GM21360 (cell line): Measurements from ENCODE around the gene SKIDA1.
"Not testable (repeated sequence)": the region's sequence is repeated elsewhere in the genome, so short reads cannot be mapped to it uniquely, and the experiment has no call there.

Experiments
- ATAC-seq: cut with Tn5 transposase; IDR thresholded peaks from one replicate; pipeline ENCODE4 v1.9.1; 2021; ENCODE audit warnings: mild to moderate bottlenecking, moderate library complexity; ENCODE audit not compliant: unreplicated experiment

The SKIDA1 gene

GRCh38 chr10:21525367-21526187 is at the start of gene SKIDA1:
Gene SKIDA1 (minus strand): TSS chr10:21525682. CDS start chr10:21517822, 7,860 bp downstream.
- peak; percentile 34 for ATAC-seq

GRCh38 chr10:21574514-21574913 is 49.0 kb upstream of the SKIDA1 start:
- ATAC-seq = not testable (repeated sequence)

DNA sequence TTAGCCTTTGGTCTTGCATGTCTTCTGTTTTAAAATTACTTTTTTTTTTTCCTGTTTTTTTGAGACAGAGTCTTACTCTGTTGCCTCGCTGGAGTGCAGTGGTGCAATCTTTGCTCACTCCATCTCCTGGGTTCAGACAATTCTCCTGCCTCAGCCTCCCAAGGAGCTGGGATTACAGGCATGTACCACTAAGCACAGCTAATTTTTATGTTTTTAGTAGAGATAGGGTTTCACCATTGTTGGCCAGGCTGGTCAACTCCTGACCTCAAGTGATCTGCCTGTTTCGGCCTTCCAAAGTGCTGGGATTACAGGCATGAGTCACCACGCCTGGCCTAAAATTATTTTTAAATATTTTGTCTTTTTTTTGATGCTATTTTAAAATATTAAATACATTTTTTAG is 47.1 kb upstream of the SKIDA1 start:
- ATAC-seq = no peak

DNA sequence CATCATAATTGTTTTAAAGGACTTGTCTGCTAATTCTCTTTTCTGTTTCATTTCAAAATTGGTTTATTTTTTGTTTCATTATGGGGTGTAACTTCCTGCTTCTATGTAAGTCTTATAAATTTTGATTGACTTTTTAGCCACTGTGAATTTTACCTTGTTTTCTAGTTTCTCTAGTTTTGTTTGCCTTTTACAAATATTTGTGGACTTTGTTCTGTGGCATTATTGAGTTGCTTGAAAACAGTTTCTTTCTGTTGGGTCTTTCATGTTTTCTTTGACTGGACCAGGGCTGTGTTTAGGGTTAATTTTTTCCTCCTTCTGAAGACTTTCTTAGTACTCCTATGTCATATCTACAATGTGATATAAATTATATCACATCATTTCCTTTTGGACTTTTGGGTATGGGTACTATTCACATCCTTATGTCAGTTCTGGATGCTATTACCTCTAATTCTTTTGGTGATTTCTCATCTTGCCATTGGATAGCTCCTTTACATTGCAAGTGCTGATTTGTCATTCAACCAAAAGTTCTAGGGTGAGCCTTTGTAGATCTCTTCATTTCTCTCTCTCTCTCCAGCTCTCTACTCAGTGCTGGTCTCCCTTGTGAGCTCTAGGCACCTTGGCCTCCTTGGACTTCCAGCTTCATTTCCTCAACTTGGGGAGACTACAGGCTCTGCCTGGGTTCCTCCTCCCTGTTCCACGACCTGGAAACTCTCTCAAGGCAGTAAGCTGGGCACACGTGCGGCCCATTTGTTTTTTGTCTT is 45.5 kb upstream of the SKIDA1 start:
- ATAC-seq = no peak

- not testable (repeated sequence) for ATAC-seq
Observed at GRCh38 chr10:21558984-21559383, 33.5 kb upstream of the SKIDA1 start.

GRCh38 chr10:21556527-21556926 is 31.0 kb upstream of the SKIDA1 start:
- ATAC-seq = no peak

- no peak for ATAC-seq
Observed at GRCh38 chr10:21552638-21553037, 27.2 kb upstream of the SKIDA1 start.

- ATAC-seq = no peak
Observed at GRCh38 chr10:21547246-21547645, 21.8 kb upstream of the SKIDA1 start.

- not testable (repeated sequence) for ATAC-seq
Observed at GRCh38 chr10:21540701-21541100, 15.2 kb upstream of the SKIDA1 start.

GRCh38 chr10:21536874-21537273 is 11.4 kb upstream of the SKIDA1 start:
- no peak for ATAC-seq

GRCh38 chr10:21535976-21536375 is 10.5 kb upstream of the SKIDA1 start:
- ATAC-seq = not testable (repeated sequence)

- ATAC-seq = no peak
Observed at GRCh38 chr10:21535494-21535965, 10.0 kb upstream of the SKIDA1 start.

DNA sequence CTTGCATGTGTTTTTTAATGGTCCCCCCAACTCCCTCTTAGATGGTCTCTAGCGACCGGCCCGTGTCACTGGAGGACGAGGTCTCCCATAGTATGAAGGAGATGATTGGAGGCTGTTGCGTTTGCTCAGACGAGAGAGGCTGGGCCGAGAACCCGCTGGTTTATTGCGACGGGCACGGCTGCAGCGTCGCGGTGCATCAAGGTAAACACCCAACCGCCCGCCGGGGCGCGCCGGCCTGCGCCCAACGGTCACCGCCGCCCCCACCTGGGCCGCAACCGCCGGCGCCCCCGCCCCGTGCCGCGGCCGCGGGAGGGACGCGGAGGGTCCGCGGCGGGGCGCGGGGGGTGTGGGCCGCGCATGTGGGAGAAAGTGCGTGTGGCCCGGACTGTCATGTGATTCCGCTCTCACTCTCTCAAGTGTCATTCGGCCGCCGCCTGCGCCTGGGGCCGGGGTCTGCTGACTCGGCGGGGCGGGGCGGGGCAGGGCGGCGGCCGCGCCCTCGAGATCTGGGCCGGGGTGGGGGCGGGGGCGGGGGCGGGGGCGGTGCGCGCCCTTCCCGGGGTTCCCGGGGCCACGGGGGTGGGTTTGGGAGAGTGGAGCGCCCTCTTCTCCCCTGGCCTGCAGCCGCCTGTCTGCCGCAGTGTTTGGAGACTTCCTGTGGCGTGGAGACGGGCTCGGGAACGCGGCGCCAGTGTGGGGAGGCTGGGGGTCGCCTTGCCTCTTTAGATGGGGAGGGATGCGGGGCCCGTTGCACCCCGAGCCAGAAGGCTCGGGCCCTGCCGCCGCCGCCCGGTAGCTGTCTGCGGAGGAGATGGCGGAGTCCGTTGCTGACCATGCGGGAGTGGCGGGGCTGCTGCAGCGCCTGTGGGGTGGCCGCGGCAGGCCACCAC is 9.4 kb upstream of the SKIDA1 start:
- no peak for ATAC-seq

- no peak for ATAC-seq
Observed at GRCh38 chr10:21534280-21534586, 8.8 kb upstream of the SKIDA1 start.

GRCh38 chr10:21533467-21534279 is 8.2 kb upstream of the SKIDA1 start, which contains the start of gene MLLT10:
Gene MLLT10 (plus strand): TSS chr10:21534232. CDS start chr10:21534645, 413 bp downstream.
- peak; percentile 83 for ATAC-seq

- ATAC-seq = no peak
Observed at GRCh38 chr10:21532694-21533466, 7.4 kb upstream of the SKIDA1 start.

DNA sequence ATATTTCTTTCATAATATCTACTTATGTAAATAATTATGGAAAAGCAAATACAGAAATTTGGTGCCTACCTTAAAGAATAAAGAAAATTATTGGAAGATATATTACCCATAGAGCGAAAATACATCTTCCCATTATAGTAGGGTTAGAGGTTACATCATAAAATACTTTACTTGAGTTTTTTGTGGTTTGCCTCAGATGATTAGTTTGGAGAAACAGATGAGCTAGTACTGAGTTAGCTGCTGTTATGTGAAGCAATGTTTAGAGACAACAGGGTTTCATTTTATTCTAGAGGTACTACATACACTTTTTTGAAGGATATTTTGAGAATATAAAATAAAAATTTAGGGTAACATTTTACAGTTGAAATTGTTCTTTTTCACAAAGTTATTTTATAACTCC is 5.7 kb upstream of the SKIDA1 start:
- ATAC-seq = no peak

GRCh38 chr10:21530641-21531040 is 5.2 kb upstream of the SKIDA1 start:
- no peak for ATAC-seq

- ATAC-seq = no peak
Observed at GRCh38 chr10:21530168-21530567, 4.7 kb upstream of the SKIDA1 start.
